Fibroblast of skin of right biceps (primary cell): ENCODE data around the gene PCP4L1.
"Not testable (repeated sequence)": the region's sequence is repeated elsewhere in the genome, so short reads cannot be mapped to it uniquely, and the experiment has no call there.

Experiments
- DNase-seq: peaks from one replicate; pipeline ENCODE4 v3.0.0-alpha.2; 2013

PCP4L1 gene

GRCh38 chr1:161273402-161273801, 14.9 kb downstream of the PCP4L1 start:
- no peak for DNase-seq

GRCh38 chr1:161274874-161275273, 16.3 kb downstream of the PCP4L1 start:
- no peak for DNase-seq

- DNase-seq = no peak
These were observed 24.4 kb downstream of the PCP4L1 start for GRCh38 chr1:161282991-161283390.

GRCh38 chr1:161285113-161285512, 26.6 kb downstream of the PCP4L1 start:
- no peak for DNase-seq

- DNase-seq = no peak
These were observed 27.0 kb downstream of the PCP4L1 start for GRCh38 chr1:161285521-161285920.

GRCh38 chr1:161287482-161288054, 29.0 kb downstream of the PCP4L1 start:
- no peak for DNase-seq

- DNase-seq = no peak
These were observed 32.2 kb downstream of the PCP4L1 start for GRCh38 chr1:161290779-161291178.

GRCh38 chr1:161297415-161297814, 38.9 kb downstream of the PCP4L1 start:
- no peak for DNase-seq

- no peak for DNase-seq
These were observed 39.6 kb downstream of the PCP4L1 start for GRCh38 chr1:161298116-161298515.

- no peak for DNase-seq
These were observed 40.8 kb downstream of the PCP4L1 start for GRCh38 chr1:161299347-161299746.

- no peak for DNase-seq
These were observed 41.9 kb downstream of the PCP4L1 start for GRCh38 chr1:161300478-161300877.

- no peak for DNase-seq
These were observed 46.7 kb downstream of the PCP4L1 start for GRCh38 chr1:161304927-161305866.

- DNase-seq = peak; percentile 57
These were observed 47.4 kb downstream of the PCP4L1 start for GRCh38 chr1:161305867-161306519.

GRCh38 chr1:161307230-161307768, 48.8 kb downstream of the PCP4L1 start:
- DNase-seq = peak; percentile 54

- no peak for DNase-seq
These were observed 49.5 kb downstream of the PCP4L1 start for GRCh38 chr1:161307892-161308638.

- DNase-seq = no peak
These were observed 51.3 kb downstream of the PCP4L1 start, which contains the start of gene MPZ for GRCh38 chr1:161309868-161310267. MPZ (minus strand) TSS chr1:161309968; CDS start chr1:161309905, 63 bp downstream.

GRCh38 chr1:161311595-161312181, 53.1 kb downstream of the PCP4L1 start:
- DNase-seq = no peak

GRCh38 chr1:161313554-161314200, 55.1 kb downstream of the PCP4L1 start:
- no peak for DNase-seq

- peak; percentile 88 for DNase-seq
These were observed 55.8 kb downstream of the PCP4L1 start, which contains the start of gene SDHC for GRCh38 chr1:161314201-161314981. SDHC (plus strand) TSS chr1:161314381; CDS start chr1:161314406, 25 bp downstream.

GRCh38 chr1:161315841-161316674, 57.5 kb downstream of the PCP4L1 start:
- not testable (repeated sequence) for DNase-seq
